HEK293 (cell line): ENCODE measurements around the gene SNUPN.

Experiments used
- GLIS2 ChIP-seq: fragments of 450-650 bp; formaldehyde crosslinking; IDR thresholded peaks from 2 replicates; pipeline ENCODE4 v1.5.1; 2016; ENCODE audit warnings: missing biosample characterization, missing genetic modification characterization
- HOXC10 ChIP-seq: sonication (generic); formaldehyde crosslinking; IDR thresholded peaks from 2 replicates; pipeline ENCODE4 v1.8.1; 2023; ENCODE audit warnings: mild to moderate bottlenecking, missing genetic modification reagents
- KLF10 ChIP-seq: fragments of 450-650 bp; IDR thresholded peaks from 2 replicates; pipeline ENCODE4 v1.5.1; 2018; ENCODE audit warnings: missing biosample characterization, mild to moderate bottlenecking, missing genetic modification characterization
- KLF8 ChIP-seq: fragments of 450-650 bp; formaldehyde crosslinking; IDR thresholded peaks from 2 replicates; pipeline ENCODE4 v1.5.1; 2016; ENCODE audit warnings: missing biosample characterization, missing genetic modification characterization
- KLF9 ChIP-seq: fragments of 450-650 bp; formaldehyde crosslinking; IDR thresholded peaks from 2 replicates; pipeline ENCODE4 v1.5.1; 2016; ENCODE audit warnings: missing biosample characterization, missing genetic modification characterization, low read depth
- OSR2 ChIP-seq: fragments of 450-650 bp; formaldehyde crosslinking; IDR thresholded peaks from 2 replicates; pipeline ENCODE4 v1.5.1; 2016; ENCODE audit warnings: missing biosample characterization, missing genetic modification characterization
- SCRT2 ChIP-seq: fragments of 450-650 bp; formaldehyde crosslinking; IDR thresholded peaks from 2 replicates; pipeline ENCODE4 v1.5.1; 2016; ENCODE audit warnings: missing biosample characterization, missing genetic modification characterization
- SP2 ChIP-seq: fragments of 450-650 bp; formaldehyde crosslinking; IDR thresholded peaks from 2 replicates; pipeline ENCODE4 v1.5.1; 2016; ENCODE audit warnings: missing biosample characterization, missing genetic modification characterization
- ZBTB20 ChIP-seq: fragments of 450-650 bp; formaldehyde crosslinking; IDR thresholded peaks from 2 replicates; pipeline ENCODE4 v1.5.1; 2016; ENCODE audit warnings: missing biosample characterization, missing genetic modification characterization
- ZBTB21 ChIP-seq: fragments of 450-650 bp; formaldehyde crosslinking; IDR thresholded peaks from 2 replicates; pipeline ENCODE4 v1.5.1; 2017; ENCODE audit warnings: missing biosample characterization, missing genetic modification characterization
- ZBTB8A ChIP-seq: fragments of 450-650 bp; formaldehyde crosslinking; IDR thresholded peaks from 2 replicates; pipeline ENCODE4 v1.5.1; 2016; ENCODE audit warnings: missing biosample characterization, missing genetic modification characterization
- ZFHX2 ChIP-seq: fragments of 450-650 bp; formaldehyde crosslinking; conservative IDR thresholded peaks from 2 replicates; pipeline ENCODE4 v1.5.1; 2016; ENCODE audit warnings: missing biosample characterization, missing genetic modification characterization
- ZNF140 ChIP-seq: fragments of 450-650 bp; formaldehyde crosslinking; IDR thresholded peaks from 2 replicates; pipeline ENCODE4 v1.5.1; 2016; ENCODE audit warnings: missing biosample characterization, missing genetic modification characterization
- ZNF394 ChIP-seq: fragments of 450-650 bp; formaldehyde crosslinking; IDR thresholded peaks from 2 replicates; pipeline ENCODE4 v1.5.1; 2016; ENCODE audit warnings: missing biosample characterization, missing genetic modification characterization, mild to moderate bottlenecking, moderate library complexity, borderline replicate concordance
- ZNF548 ChIP-seq: fragments of 450-650 bp; formaldehyde crosslinking; IDR thresholded peaks from 2 replicates; pipeline ENCODE4 v1.5.1; 2016; ENCODE audit warnings: missing biosample characterization, missing genetic modification characterization
- ZNF549 ChIP-seq: fragments of 450-650 bp; IDR thresholded peaks from 2 replicates; pipeline ENCODE4 v1.5.1; 2018; ENCODE audit warnings: missing biosample characterization, missing genetic modification characterization, mild to moderate bottlenecking, inconsistent platforms, moderate library complexity
- ZNF585B ChIP-seq: fragments of 450-650 bp; formaldehyde crosslinking; IDR thresholded peaks from 2 replicates; pipeline ENCODE4 v1.5.1; 2016; ENCODE audit warnings: missing biosample characterization, missing genetic modification characterization
- ZNF596 ChIP-seq: fragments of 450-650 bp; IDR thresholded peaks from 2 replicates; pipeline ENCODE4 v1.5.0; 2018; ENCODE audit warnings: missing biosample characterization, mild to moderate bottlenecking, missing genetic modification characterization, moderate library complexity
- ZNF621 ChIP-seq: fragments of 450-650 bp; formaldehyde crosslinking; IDR thresholded peaks from 2 replicates; pipeline ENCODE4 v1.5.1; 2017; ENCODE audit warnings: missing biosample characterization, missing genetic modification characterization
- ZNF624 ChIP-seq: fragments of 450-650 bp; formaldehyde crosslinking; IDR thresholded peaks from 2 replicates; pipeline ENCODE4 v1.5.1; 2017; ENCODE audit warnings: missing biosample characterization, missing genetic modification characterization
- ZNF658 ChIP-seq: fragments of 450-650 bp; formaldehyde crosslinking; IDR thresholded peaks from 2 replicates; pipeline ENCODE4; 2016; ENCODE audit warnings: missing biosample characterization, missing genetic modification characterization
- ZNF777 ChIP-seq: fragments of 450-650 bp; formaldehyde crosslinking; IDR thresholded peaks from 2 replicates; pipeline ENCODE4 v1.5.1; 2017; ENCODE audit warnings: missing biosample characterization, missing genetic modification characterization, borderline replicate concordance
- ZSCAN30 ChIP-seq: fragments of 450-650 bp; IDR thresholded peaks from 2 replicates; pipeline ENCODE4 v1.5.1; 2018; ENCODE audit warnings: missing biosample characterization, mild to moderate bottlenecking, missing genetic modification characterization, moderate library complexity
- ZXDB ChIP-seq: fragments of 450-650 bp; formaldehyde crosslinking; IDR thresholded peaks from 2 replicates; pipeline ENCODE4 v1.5.1; 2016; ENCODE audit warnings: missing biosample characterization, missing genetic modification characterization
- TF ChIP-seq, protein P1 (sequence below): fragments of 450-650 bp; formaldehyde crosslinking; IDR thresholded peaks from 2 replicates; pipeline ENCODE4 v1.5.1; 2016; ENCODE audit warnings: missing biosample characterization, missing genetic modification characterization
- TF ChIP-seq, protein P2 (sequence below): fragments of 450-650 bp; formaldehyde crosslinking; IDR thresholded peaks from 2 replicates; pipeline ENCODE4 v1.5.1; 2016; ENCODE audit warnings: missing biosample characterization, missing genetic modification characterization, low read depth
- TF ChIP-seq, protein P3 (sequence below): fragments of 450-650 bp; formaldehyde crosslinking; IDR thresholded peaks from 2 replicates; pipeline ENCODE4 v1.5.1; 2016; ENCODE audit warnings: missing biosample characterization, missing genetic modification characterization
- TF ChIP-seq, protein P4 (sequence below): fragments of 450-650 bp; IDR thresholded peaks from 2 replicates; pipeline ENCODE4 v1.5.1; 2018; ENCODE audit warnings: missing biosample characterization, mild to moderate bottlenecking, missing genetic modification characterization

SNUPN gene

DNA sequence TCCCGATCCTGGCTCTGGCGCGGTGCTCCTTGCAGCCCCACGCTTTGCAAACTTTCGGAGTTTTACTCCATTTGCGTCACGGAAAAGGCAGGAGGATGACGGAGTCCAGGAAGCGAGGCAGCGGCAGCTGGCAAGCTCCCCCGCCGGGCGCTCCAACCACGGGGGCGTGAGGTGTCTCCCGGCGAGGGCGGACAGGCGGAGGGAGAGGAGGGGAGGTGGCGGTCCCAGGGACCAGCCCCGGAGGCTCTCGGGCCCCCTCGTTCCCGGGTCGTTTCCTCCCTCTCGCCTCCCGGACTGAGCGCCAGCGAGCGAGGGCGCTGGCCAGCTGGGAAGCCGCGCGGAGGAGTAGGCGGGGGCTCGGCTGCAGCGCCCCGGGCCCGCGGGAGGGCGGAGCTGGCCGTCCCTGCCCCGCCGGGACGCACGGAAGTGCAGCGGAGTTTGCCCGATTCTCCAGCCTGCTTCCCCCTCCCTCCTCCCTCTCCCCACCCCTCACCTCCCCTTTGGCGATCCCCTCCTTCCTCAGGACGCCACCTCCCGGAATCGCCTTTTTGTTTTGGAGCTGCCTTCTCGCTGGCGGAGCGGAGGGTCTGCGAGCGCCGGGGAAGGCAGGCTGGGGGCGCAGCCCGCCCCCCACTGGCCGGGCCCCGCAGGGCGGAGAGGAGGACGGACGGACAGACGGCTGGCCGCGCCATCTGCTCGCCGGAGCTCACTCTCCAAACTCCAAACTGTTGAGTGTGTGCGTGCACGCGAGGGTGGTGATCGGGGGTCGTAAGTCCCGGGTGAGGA, 22.0 kb upstream of the SNUPN start, which contains the start of gene SNX33 (continued):
- TF ChIP-seq, protein P1, sequence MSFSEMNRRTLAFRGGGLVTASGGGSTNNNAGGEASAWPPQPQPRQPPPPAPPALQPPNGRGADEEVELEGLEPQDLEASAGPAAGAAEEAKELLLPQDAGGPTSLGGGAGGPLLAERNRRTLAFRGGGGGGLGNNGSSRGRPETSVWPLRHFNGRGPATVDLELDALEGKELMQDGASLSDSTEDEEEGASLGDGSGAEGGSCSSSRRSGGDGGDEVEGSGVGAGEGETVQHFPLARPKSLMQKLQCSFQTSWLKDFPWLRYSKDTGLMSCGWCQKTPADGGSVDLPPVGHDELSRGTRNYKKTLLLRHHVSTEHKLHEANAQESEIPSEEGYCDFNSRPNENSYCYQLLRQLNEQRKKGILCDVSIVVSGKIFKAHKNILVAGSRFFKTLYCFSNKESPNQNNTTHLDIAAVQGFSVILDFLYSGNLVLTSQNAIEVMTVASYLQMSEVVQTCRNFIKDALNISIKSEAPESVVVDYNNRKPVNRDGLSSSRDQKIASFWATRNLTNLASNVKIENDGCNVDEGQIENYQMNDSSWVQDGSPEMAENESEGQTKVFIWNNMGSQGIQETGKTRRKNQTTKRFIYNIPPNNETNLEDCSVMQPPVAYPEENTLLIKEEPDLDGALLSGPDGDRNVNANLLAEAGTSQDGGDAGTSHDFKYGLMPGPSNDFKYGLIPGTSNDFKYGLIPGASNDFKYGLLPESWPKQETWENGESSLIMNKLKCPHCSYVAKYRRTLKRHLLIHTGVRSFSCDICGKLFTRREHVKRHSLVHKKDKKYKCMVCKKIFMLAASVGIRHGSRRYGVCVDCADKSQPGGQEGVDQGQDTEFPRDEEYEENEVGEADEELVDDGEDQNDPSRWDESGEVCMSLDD (tag by site-specific recombination) = peak; percentile 72; the same call in 1 of the 2 replicates
- TF ChIP-seq ZNF596 (0 out of 2 replicates have a peak, but pooled peaks have one; percentile 42), KLF8 (tag by site-specific recombination) (peak; percentile 89), ZFHX2 (tag by site-specific recombination) (peak; percentile 98), GLIS2 (peak; percentile 94), ZNF394 (tag by site-specific recombination) (peak; percentile 20; the same call in 1 of the 2 replicates), ZNF777 (tag by site-specific recombination) (peak; percentile 54; the same call in 1 of the 2 replicates), ZXDB (peak; percentile 65), ZNF140 (tag by site-specific recombination) (0 out of 2 replicates have a peak, but pooled peaks have one; percentile 6), HOXC10 (0 out of 2 replicates have a peak, but pooled peaks have one; percentile 11), ZNF548 (tag by site-specific recombination) (no peak), ZNF624 (tag by site-specific recombination) (no peak), OSR2 (tag by site-specific recombination) (0 out of 2 replicates have a peak, but pooled peaks have one; percentile 34), KLF10 (tag by site-specific recombination) (peak; percentile 95), ZNF658 (tag by site-specific recombination) (no peak), ZSCAN30 (peak; percentile 67; the same call in 1 of the 2 replicates), ZBTB8A (tag by site-specific recombination) (peak; percentile 95), SCRT2 (peak; percentile 93), ZBTB21 (peak; percentile 93), ZNF585B (tag by site-specific recombination) (0 out of 2 replicates have a peak, but pooled peaks have one; percentile 5), ZBTB20 (tag by site-specific recombination) (peak; percentile 100), ZNF549 (tag by site-specific recombination) (no peak), ZNF621 (tag by site-specific recombination) (no peak), SP2 (tag by site-specific recombination) (peak; percentile 86), KLF9 (tag by site-specific recombination) (peak; percentile 83)
- TF ChIP-seq, protein P2, sequence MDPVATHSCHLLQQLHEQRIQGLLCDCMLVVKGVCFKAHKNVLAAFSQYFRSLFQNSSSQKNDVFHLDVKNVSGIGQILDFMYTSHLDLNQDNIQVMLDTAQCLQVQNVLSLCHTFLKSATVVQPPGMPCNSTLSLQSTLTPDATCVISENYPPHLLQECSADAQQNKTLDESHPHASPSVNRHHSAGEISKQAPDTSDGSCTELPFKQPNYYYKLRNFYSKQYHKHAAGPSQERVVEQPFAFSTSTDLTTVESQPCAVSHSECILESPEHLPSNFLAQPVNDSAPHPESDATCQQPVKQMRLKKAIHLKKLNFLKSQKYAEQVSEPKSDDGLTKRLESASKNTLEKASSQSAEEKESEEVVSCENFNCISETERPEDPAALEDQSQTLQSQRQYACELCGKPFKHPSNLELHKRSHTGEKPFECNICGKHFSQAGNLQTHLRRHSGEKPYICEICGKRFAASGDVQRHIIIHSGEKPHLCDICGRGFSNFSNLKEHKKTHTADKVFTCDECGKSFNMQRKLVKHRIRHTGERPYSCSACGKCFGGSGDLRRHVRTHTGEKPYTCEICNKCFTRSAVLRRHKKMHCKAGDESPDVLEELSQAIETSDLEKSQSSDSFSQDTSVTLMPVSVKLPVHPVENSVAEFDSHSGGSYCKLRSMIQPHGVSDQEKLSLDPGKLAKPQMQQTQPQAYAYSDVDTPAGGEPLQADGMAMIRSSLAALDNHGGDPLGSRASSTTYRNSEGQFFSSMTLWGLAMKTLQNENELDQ = no peak
- TF ChIP-seq, protein P3, sequence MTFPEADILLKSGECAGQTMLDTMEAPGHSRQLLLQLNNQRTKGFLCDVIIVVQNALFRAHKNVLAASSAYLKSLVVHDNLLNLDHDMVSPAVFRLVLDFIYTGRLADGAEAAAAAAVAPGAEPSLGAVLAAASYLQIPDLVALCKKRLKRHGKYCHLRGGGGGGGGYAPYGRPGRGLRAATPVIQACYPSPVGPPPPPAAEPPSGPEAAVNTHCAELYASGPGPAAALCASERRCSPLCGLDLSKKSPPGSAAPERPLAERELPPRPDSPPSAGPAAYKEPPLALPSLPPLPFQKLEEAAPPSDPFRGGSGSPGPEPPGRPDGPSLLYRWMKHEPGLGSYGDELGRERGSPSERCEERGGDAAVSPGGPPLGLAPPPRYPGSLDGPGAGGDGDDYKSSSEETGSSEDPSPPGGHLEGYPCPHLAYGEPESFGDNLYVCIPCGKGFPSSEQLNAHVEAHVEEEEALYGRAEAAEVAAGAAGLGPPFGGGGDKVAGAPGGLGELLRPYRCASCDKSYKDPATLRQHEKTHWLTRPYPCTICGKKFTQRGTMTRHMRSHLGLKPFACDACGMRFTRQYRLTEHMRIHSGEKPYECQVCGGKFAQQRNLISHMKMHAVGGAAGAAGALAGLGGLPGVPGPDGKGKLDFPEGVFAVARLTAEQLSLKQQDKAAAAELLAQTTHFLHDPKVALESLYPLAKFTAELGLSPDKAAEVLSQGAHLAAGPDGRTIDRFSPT (tag by site-specific recombination) = peak; percentile 69
- TF ChIP-seq, protein P4, sequence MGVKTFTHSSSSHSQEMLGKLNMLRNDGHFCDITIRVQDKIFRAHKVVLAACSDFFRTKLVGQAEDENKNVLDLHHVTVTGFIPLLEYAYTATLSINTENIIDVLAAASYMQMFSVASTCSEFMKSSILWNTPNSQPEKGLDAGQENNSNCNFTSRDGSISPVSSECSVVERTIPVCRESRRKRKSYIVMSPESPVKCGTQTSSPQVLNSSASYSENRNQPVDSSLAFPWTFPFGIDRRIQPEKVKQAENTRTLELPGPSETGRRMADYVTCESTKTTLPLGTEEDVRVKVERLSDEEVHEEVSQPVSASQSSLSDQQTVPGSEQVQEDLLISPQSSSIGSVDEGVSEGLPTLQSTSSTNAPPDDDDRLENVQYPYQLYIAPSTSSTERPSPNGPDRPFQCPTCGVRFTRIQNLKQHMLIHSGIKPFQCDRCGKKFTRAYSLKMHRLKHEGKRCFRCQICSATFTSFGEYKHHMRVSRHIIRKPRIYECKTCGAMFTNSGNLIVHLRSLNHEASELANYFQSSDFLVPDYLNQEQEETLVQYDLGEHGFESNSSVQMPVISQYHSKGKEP (tag by site-specific recombination) = peak; percentile 69; the same call in 1 of the 2 replicates
